HS-5 (cell line): ENCODE data around the gene PRMT9.

Experiments used
- DNase-seq: peaks from one replicate; pipeline ENCODE4 v3.0.0-alpha.2; 2012; ENCODE audit warnings: low read depth

Gene PRMT9

DNA sequence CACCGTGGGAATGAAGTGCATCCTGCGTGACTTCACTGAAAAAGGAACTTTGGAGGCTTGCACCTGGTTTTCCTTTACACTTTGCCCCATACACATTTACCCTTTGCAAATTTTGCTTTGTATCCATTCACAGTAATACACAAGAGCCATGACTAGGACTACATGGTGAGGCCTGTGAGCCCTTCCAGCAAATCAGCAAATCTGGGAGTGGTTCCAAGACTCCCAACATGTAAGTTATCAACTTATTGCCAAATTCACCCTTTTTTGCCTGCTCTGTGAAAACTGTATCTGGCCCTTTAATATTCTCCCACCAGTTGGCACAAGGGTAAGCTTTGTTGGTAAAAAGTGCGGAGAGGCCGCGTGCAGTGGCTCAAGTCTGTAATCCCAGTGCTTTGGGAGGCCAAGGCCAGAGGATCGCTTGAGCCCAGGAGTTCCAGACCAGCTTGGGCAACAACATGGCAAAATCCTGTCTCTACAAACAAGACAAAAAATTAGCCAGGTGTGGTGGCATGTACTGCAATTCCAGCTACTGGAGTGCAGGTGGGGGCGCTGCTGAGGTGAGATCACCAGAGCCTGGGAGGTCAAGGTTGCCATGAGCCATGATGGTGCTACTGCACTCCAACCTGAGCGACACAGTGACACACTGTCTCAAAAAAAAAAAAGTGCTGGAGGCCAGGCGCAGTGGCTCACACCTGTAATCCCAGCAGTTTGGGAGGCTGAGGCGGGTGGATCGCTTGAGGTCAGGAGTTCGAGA lies 5.0 kb downstream of the PRMT9 start:
- DNase-seq, result no peak

- no peak for DNase-seq
Measured at GRCh38 chr4:147678106-147678505, 5.9 kb downstream of the PRMT9 start.

- peak; percentile 22 for DNase-seq
Measured at GRCh38 chr4:147674496-147674895, 9.5 kb downstream of the PRMT9 start.

DNA sequence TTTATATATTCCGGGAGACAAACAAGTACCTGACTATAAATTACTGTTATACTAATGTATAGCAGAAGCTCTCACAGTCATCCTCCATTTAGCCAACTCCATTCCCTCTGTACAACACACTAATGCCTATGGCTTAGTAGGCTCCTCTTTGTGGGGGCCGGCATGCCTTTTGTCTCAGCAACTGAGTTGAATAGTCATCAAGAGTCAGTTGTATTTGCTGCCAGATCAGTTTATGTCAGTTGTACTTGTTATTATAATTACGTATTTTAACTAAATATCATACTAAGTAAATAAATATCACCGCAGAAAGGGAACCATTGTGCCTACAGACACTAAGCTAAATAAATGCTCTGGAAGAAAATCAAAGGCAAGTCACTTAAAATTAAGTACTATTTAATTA lies 9.9 kb downstream of the PRMT9 start:
- no peak for DNase-seq

DNA sequence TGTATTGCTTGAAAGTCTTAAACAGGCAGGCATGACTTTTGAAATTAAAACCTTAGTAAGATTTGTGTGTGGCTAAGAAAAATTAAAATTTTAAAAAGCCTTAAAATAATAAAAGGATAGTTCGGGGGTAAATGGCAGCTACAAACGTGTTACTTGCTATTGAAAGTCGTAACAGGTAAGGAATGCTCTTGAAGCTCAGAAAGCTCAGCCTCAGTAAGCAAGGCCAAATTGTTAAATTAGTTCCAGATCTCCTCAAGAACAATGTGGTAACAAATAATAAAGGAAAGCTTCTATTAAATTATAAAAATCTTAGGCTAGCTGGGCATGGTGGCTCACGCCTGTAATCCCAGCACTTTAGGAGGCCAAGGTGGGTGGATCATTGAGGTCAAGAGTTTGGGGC lies 25.5 kb downstream of the PRMT9 start:
- DNase-seq, result no peak

DNA sequence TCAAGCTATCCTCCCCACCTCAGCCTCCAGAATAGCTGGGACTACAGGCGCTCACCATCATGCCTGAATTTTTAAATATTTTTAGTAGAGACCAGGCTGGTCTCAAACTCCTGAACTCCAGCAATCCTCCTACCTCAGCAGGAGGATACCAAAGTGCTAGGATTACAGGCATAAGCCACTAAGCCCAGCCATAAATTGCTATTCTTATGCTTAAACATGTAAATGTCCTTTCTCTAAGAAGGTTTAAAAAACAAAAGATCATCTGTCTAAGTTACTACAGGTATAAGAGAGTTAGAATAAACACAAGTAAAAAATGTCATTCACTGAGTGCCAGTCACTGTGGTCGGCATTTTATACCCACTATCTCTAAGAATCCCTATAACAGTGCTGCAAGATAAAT lies 28.3 kb downstream of the PRMT9 start:
- DNase-seq, result no peak

DNA sequence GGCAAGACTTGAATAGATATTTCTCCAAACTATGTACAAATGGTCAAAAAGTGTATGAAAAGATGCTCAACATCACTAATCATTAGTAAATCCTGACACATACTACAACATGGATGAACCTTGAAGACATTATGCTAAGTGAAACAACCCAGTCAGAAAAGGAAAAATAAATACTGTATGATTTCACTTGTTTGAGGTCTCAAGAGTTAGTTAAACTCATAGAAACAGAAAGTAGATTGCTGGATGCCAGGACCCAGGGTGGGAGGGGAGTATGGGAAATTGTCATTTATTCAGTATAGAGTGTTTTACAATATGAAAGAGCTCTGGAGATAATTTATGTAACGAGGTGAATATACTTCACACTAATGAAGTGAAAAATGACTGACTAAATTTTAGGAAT lies 32.4 kb downstream of the PRMT9 start:
- no peak for DNase-seq

DNA sequence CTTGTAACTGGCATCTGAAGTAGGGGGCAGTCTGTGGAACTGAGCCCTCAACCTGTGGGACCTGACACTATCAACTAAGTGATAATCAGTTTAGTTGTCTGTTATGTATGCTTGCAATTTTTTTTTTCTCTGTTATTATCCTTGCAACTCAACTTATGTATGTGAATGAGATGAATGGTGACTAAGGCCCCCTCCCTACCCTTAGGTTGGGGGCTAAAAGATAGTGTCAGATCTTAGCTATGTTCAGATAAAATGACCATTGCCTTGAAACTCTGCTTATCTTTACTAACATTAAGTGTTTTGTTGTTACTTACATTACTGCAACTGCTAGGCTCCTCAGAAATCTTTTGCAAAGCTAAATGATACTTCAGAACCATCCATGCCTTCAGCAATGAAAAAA lies 35.3 kb downstream of the PRMT9 start:
- no peak for DNase-seq

GRCh38 chr4:147645099-147645498 lies 38.9 kb downstream of the PRMT9 start:
- no peak for DNase-seq

GRCh38 chr4:147644471-147644870 lies 39.5 kb downstream of the PRMT9 start:
- DNase-seq, result no peak

DNA sequence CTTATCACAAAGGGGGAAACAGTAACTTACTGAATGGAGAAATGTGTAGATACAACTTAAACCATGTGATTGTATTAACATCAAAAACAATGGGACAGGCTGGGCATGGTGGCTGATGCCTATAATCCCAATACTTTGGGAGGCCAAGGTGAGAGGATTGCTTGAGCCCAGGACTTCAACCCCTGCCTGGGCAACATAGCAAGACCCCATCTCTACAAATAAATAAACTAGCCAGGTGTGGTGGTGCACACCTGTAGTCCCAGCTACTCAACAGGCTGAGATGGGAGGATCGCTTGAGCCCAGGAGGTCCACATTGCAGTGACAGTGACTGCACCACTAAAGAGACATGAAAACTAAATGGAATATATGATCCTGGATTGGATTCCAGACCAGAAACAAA lies 40.3 kb downstream of the PRMT9 start:
- no peak for DNase-seq

- no peak for DNase-seq
Measured at GRCh38 chr4:147640331-147640730, 43.6 kb downstream of the PRMT9 start.

DNA sequence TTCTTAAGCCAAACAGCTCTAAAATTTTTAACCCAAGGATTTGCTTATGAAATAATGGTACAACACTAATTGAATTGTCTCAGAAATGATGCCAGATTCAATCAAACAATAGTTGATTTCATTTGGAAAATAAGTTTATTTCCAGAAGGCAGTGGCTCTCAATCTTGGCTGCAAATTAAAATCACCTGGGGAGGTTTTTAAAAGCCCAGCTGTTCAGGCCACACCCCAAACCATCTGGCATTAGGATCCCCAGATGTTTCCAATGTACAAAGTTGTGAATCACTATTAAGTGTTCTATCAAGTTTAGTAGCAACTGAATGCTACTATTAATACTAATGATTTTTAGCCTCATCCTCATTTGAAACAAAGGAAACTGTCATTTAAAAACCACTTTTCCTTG lies 44.6 kb downstream of the PRMT9 start:
- DNase-seq, result no peak

GRCh38 chr4:147638942-147639341 lies 45.0 kb downstream of the PRMT9 start:
- DNase-seq, result no peak

DNA sequence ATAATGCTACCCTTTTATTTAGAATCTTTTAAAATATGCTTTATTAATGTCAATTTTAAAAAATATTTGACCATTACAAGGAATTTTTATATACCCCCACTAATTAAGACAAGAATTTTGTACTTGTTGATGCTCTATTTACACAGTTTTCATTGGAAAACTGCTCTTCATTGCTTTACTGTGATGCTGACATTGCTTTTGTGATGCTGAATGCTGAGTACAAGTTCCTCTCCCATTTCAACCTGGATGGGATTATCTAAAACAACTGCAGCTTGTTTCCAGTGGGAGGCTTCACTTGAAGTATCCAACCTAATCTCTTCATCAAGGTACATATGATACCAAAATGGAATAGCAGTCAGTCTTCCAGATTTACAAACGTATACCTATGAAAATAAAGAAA lies 45.6 kb downstream of the PRMT9 start:
- DNase-seq, result no peak

DNA sequence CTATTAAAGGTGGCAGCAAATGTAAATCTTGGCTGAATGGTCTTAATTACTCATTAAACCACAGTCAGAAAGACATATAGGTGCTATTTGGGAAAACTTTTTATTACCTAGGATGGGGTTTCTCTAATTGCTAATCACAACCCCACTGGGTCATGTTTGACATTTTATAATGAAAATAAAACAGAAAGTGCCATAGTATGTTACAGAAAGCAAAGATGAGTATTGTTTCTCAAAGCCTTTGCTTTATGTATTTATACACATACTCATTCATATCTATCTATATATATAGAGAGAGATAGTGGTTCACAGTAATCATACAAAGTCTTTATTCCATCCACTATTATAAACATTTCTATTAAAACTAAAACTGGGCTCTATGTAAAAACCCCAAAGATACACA lies 48.6 kb downstream of the PRMT9 start:
- no peak for DNase-seq

DNA sequence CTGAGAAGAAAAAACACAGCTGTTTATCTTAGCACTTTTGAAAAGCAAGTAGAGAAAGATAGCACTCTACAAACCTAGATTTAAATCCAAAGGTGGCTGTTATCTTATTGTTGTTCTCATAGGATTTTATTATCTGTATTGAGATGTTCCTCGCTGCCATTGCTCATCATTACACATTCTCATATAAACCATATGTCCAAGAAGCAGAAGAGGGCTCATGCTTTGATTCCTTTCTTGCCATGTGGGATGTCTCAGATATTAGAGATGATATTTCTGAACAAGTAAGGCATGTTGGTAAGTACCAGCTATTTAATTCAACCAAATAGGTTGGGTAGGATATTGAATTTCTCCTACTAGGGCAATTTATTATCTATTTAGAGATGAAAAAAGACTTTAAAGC lies 50.3 kb downstream of the PRMT9 start:
- DNase-seq, result no peak

DNA sequence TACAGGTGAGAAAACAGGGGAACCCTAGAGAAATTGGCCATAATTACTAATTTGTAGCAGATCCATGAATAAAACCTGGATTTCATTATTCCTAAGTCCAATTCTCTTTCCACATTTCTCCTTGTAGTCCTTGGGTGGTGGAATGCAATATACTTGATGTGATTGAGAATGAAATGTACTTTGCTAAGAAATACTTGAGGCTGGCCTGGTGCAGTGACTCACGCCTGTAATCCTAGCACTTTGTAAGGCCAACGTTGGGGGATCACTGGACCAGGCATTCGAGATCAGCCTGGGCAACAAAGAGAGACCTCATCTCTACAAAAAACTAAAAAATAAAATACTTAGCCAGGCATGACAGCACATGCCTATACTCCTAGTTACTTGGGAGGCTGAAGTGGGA lies 50.9 kb downstream of the PRMT9 start:
- no peak for DNase-seq

DNA sequence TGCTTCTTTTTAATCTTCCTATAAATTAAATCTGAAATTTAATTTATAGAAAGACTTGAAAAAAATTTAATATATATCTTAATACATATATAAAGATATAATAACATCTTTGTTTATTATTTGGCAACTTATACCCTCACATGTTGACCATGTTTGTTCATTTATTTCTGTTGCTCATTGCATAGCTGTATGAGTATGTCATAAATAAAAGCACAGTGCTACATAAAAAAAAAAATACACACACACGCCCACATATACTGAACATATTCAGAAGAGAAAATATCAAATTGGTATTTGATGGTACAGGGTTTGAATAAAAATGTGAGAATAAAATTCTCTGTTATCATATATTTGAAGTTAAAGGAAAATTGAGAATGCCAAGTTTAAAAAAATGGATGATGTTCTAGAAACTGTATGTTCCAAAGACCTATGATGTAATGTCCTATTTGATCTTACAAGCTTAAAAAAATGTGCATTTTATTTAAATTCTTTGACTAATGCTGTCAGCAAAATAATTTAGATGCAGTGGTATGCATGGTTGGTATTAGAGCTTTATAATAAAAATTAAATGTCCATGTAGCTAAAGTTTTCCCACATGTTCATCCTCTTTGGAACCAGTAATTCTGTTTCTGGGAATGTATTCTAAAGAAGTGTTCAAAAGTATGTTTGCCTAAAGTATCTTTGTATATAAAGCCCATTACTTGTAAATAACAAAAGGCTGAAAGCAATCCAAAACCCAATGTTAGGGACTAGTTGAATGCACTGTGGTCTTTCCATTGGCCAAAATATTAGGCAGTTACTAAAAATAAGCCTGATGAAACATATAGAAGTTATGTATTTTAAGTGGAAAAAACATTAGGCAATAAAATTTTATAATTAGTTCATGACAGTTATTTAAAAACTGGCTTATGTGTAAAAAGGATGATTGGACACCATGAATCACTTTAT lies 53.9 kb downstream of the PRMT9 start:
- DNase-seq, result no peak

DNA sequence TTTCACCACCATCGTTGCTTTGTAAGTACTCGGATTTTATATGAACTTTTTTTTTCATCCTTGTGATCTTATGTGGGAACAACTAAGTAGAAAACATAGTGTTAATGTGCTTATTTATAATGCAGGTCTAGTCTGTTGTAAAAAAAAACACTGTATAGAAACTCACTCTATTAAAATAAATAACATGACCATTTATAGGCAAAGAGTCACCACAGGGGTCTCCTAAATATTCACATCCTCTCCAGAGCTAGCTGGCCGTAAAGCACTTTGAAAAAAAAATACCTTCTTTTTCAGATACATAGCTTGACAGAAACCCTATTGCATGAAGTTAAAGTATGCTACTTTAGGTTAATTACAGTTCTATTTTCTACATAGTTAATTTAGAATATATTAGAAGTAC lies 55.5 kb downstream of the PRMT9 start:
- DNase-seq, result no peak

- no peak for DNase-seq
Measured at GRCh38 chr4:147626903-147627302, 57.1 kb downstream of the PRMT9 start.

GRCh38 chr4:147625733-147626132 lies 58.2 kb downstream of the PRMT9 start:
- no peak for DNase-seq

GRCh38 chr4:147620315-147620714 lies 63.6 kb downstream of the PRMT9 start:
- DNase-seq, result no peak
